Stimulated activated naive CD4-positive, alpha-beta T cell treated with Interleukin-2 at 50 U/mL for 16 hours (primary cell): Measurements from ENCODE around the gene CADPS2.
"Not testable (repeated sequence)": the region's sequence is repeated elsewhere in the genome, so short reads cannot be mapped to it uniquely, and the experiment has no call there.

Experiments
- DNase-seq: peaks from one replicate; lab custom pipeline; 2025; lab: John Stamatoyannopoulos, UW

Gene CADPS2

GRCh38 chr7:122674502-122674901, 211.8 kb downstream of the CADPS2 start:
- DNase-seq = no peak

- no peak for DNase-seq
Observed at GRCh38 chr7:122673951-122674350, 212.3 kb downstream of the CADPS2 start.

GRCh38 chr7:122672536-122672935, 213.7 kb downstream of the CADPS2 start:
- no peak for DNase-seq

DNA sequence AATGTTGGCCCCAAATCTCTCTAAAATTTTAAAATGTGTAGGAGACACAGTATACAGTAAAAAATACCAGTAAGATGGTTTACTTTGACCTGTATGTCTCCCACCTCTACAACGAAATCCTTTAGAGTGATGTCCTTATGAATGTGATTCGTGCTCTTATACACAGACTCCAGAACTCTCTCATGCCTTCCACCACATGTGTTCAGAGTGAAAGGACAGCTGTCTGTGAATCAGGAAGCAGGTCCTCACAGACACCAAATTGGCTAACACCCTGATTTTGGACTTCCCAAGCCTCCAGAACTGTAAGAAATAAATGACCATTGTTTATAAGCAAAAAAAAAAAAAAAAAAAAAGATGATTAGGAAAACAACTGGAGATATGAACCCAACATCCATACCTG, 222.5 kb downstream of the CADPS2 start:
- DNase-seq = no peak

GRCh38 chr7:122658856-122659255, 227.4 kb downstream of the CADPS2 start:
- no peak for DNase-seq

- no peak for DNase-seq
Observed at GRCh38 chr7:122653685-122654084, 232.6 kb downstream of the CADPS2 start.

DNA sequence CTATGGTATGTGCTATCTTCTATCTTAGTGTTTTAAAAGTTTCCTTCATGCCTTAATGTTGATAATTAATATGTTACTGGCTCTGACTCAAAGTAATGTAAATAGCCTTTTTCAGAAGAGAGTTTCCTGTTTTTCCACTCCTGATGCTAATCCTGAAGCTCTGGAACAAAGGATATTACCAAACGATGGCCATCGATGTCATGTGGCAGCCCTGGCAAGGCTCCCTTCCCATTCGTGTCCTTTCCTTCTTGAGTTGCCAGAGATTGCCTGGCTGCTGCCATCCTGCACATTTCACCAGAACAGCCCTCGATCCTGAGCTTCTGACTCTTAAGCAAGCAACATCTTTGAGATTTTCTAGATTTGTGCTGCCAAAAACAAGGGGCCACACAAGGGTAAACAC, 233.4 kb downstream of the CADPS2 start:
- DNase-seq = no peak

- DNase-seq = no peak
Observed at GRCh38 chr7:122651451-122651850, 234.8 kb downstream of the CADPS2 start.

DNA sequence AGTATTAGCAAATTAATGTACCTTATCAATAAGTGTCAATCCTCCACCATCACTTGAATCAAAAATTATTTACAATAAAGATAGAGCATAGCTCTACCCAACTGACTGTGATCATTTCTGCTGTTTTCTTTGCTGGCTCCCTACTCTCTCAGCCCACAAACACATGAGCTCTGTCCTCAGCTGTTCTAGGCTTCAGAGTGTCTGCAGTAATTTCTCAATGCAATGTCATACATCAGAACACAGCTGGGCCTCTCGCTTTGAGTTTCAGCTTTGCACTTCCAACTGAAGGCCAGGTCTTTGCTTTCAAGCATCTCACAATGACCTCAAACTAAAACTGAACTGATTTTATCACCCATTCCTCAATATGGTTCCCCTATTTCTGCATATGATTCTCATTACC, 243.0 kb downstream of the CADPS2 start:
- DNase-seq = no peak

DNA sequence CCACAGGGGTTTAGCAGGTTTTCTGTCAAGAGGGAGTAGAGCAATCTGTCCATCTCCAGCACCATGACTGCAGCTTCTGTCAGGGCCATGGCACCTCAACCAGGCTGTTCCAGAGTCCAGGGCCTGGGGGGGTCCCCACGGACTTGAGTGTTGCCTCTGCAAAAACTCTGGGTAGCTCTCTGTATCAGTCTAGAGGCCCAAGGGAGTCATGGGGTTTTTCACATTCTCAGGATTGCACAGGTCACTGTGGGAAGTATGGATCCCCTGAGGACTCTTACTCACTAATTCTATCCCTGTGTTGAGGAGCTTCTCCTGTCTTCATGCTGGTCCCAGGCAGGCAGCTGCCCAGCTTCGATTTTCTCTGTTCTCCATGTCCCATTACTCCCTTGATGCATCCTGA, 247.8 kb downstream of the CADPS2 start:
- no peak for DNase-seq

DNA sequence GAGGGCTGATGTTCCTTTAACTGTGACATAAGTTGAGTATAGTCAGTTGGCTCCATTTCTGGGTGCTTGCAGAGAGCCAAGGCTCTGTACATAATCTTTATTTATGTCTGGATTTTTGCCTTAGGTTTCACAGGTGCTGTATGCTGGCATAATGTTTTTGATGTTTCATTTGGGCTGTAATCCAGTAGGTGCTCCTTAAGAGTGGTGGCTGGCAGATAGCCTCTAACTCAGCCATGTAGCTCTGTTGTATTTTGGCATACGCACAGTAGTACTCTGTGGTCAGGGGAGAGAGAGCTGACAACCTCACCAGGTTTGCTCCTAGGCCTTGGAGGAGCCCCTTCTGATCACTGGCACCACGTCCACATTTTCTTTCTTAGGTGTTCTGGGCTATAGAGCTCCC, 248.5 kb downstream of the CADPS2 start:
- DNase-seq = no peak

DNA sequence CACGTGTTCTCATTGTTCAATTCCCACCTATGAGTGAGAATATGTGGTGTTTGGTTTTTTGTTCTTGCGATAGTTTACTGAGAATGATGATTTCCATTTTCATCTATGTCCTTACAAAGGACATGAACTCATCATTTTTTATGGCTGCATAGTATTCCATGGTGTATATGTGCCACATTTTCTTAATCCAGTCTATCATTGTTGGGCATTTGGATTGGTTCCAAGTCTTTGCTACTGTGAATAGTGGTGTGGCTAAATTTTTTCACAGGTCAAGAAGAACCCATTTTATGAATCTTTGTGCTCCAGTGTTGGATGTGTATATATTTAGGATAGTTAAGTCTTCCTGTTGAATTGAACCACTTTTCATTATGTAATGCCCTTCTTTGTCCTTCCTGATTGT, 250.8 kb downstream of the CADPS2 start:
- not testable (repeated sequence) for DNase-seq

- no peak for DNase-seq
Observed at GRCh38 chr7:122633472-122633871, 252.8 kb downstream of the CADPS2 start.

GRCh38 chr7:122632238-122632637, 254.0 kb downstream of the CADPS2 start:
- no peak for DNase-seq

DNA sequence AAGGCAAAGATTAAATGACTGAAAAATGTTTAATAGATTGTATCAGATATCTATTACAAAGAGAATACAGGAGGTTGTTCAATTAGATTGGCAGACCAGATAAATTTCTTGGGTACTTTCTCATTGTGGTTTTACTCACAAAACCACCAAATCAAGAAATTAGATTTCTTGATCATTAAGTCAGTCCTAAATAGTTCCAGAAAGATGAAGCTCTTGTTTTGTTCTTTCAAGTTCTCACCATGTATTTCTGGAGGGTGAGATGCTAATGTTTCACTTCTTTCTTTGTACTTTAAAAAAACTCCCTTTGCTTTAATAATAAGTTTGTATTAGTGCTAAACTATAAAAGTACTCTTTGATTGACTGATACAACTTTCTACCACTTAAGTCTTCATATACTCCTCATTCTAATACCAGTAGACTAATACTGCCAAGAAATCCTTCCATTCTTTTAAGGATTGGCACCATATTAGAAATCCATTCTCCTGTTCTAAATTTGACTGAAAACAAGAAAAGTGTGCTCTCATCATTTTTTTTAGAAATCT, 256.8 kb downstream of the CADPS2 start:
- DNase-seq = no peak

DNA sequence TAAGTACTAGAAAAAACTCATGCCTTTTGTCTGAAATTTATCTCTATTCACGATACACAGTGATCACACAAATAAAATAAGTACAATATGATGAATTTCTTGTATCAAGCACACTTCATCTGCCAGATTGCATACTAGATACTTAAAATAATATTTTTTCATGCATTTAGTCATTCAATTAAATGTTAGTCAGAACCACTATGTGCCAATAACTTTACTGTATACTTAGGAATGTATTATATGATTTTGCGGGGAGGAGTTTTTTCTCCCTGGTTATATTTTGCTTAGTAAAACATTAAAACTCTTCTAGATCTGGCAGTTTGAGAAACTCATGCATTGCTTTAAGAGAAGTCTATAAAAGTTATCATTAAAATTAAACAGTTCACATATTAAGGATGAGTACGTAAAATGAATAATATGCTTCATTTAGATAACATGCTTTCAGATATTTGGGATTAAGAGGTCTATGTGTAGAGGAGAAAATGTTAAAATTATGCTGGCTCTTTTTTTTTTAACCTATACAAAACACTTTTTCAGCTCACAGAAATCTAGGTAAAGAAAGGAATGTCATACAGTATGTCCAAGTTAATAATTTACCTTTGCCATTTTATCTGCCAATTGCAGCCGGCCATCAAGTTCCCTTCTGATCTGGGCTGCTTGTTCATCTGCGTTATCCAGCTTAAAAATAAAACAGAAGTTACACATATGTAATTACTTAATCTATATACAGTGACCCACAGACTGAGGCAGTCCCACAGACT, 257.4 kb downstream of the CADPS2 start:
- no peak for DNase-seq

DNA sequence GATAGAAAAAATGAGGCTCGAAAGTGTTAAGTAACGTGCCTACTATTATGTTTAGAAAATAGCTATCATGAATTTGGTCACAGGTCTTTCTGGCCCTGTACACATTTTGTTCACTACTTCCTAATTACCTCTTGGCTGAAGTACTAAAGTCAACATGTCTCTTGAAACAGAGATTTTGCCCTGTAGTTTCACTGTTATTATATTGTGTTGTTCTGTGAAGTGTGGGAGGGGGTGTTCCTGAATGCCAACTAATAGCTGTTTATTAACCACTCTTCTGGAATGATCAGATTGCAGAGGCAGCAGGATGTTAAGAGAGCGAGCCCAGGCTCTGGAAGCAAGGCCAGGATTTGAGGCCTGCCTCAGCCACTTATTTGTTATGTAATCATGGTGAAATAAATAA, 259.5 kb downstream of the CADPS2 start:
- DNase-seq = no peak

- DNase-seq = no peak
Observed at GRCh38 chr7:122622682-122623081, 263.6 kb downstream of the CADPS2 start.

GRCh38 chr7:122619664-122620063, 266.6 kb downstream of the CADPS2 start:
- no peak for DNase-seq

DNA sequence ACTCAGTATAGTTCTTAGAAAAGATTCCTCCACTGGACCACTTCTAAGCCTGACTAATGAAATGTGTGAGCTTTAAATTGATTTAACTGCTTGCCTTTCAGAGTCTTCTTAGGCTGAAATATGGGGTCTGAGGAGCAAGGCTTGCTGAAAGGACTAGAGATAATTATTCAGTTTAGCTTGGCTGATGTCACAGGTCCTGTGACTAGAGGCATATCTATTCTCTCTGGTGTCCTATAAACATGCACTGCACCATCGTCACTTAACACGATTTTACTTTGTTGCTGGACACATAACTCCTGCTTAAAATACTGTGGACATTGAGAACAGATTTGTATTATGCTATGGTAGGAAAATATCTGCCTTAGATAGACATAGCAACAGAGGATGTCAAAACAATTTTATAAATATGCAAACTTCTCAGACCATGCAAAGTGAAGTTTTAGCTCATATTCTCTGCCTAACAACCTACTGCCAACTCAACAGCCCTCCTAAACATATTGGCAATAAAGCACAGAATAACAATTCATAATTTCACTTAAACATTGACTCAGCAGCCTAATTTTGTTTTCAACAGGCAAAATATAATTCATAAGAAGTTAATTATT, 267.6 kb downstream of the CADPS2 start:
- DNase-seq = no peak

GRCh38 chr7:122616951-122617350, 269.3 kb downstream of the CADPS2 start:
- DNase-seq = no peak

- no peak for DNase-seq
Observed at GRCh38 chr7:122605929-122606328, 280.3 kb downstream of the CADPS2 start.

GRCh38 chr7:122604251-122604650, 282.0 kb downstream of the CADPS2 start:
- DNase-seq = no peak

GRCh38 chr7:122602800-122603199, 283.5 kb downstream of the CADPS2 start:
- no peak for DNase-seq
